Measurements from ENCODE around the gene SMPD2. TPM values are rescaled to one million over a fixed set of nuclear protein-coding genes. Genes with fewer than 3 reads are reported as not detected.

Gene SMPD2
- total RNA-seq, 1 donor from 2014 or later = 6.2 TPM

DNA sequence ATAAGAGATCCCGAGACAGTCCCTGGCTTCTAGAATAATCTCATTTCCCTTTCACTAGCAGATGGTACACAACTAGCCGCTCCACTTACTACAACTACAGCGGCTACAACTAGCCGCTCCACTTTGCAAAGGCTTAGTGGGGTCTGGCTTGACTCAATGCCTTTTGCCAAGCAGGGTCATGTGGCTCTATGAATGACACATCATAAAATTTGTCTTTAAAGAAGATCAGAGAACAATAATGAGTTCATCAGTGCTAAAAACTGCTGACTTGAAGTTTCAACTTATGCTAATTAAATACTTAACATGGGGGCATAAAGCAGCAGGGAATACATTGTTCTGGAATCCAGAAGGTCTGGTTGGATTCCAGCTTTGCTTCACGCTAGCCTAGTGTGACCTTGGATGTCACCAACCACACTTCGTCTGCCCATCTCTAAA, 17.1 kb downstream of the SMPD2 start:
- peak overlapping the region; percentile 86 for H3K4me3 Mint-ChIP-seq (ENCODE audit: unreplicated experiment)

DNA sequence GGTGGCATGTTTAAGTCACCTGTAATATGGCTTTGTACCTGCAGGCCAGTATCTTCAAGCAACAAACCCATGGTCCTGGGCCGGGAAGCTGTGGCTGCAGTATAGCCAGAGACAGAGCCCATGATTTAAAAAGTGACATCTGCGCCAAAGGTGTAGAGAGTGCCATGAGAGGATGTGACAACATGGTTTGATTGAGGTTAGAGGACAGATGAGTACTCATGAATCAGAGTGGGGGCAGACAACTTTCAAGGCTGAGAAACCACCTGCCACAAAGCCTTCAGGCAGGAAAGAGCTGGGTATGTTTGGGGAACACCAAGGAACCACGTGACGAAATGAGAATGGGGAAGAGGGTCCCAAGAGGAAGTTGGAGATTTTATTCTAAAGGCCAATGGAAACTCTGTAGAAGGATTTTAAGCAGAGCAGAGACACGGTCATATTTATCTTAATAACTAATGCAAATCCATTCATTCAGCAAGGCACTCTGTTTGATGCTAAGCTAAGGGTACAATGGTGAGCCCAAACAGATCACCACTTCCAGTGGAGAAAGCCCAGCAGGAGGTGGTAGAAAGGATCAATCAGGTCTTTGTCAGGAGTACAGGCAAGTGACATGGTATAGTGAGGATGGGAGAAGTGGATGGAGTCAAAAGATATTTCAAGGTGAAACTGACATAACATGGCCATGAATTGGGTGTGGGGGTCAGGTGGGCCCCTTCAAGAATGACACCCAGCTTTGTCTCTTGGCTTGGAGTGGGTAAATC, 18.4 kb downstream of the SMPD2 start:
- FAIRE-seq = no peak
- H3K9me3 Mint-ChIP-seq (ENCODE audit: unreplicated experiment) = no peaks in the 10 kb centered on the region
- no peak for DNase-seq (ENCODE audit: low read depth)
- H3K36me3 ChIP-seq (ENCODE audit: insufficient read depth, low read length) = peaks cover 5% of the 10 kb centered on the region
- no peak overlapping the region for H2AFZ ChIP-seq (ENCODE audit: low read depth, low read length)
- H3K27me3 Mint-ChIP-seq (ENCODE audit: low read depth, unreplicated experiment) = no peaks in the 10 kb centered on the region
- no peak overlapping the region for H3K4me3 ChIP-seq (ENCODE audit: insufficient read depth, low read depth, low read length)
- no peak overlapping the region for H3K27ac Mint-ChIP-seq (ENCODE audit: unreplicated experiment)
- TF ChIP-seq, protein P1, sequence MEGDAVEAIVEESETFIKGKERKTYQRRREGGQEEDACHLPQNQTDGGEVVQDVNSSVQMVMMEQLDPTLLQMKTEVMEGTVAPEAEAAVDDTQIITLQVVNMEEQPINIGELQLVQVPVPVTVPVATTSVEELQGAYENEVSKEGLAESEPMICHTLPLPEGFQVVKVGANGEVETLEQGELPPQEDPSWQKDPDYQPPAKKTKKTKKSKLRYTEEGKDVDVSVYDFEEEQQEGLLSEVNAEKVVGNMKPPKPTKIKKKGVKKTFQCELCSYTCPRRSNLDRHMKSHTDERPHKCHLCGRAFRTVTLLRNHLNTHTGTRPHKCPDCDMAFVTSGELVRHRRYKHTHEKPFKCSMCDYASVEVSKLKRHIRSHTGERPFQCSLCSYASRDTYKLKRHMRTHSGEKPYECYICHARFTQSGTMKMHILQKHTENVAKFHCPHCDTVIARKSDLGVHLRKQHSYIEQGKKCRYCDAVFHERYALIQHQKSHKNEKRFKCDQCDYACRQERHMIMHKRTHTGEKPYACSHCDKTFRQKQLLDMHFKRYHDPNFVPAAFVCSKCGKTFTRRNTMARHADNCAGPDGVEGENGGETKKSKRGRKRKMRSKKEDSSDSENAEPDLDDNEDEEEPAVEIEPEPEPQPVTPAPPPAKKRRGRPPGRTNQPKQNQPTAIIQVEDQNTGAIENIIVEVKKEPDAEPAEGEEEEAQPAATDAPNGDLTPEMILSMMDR (IDR thresholded peaks at IDR 0.05; ENCODE audit: insufficient read depth, low read depth, low read length) = no peak
- no peak for TF ChIP-seq EZH2 (IDR thresholded peaks at IDR 0.05; ENCODE audit: insufficient read depth, low read length)
- peaks cover 19% of the 10 kb centered on the region for H3K4me1 ChIP-seq (ENCODE audit: insufficient read depth, low read length)
- no peak overlapping the region for H3K9ac ChIP-seq (ENCODE audit: low read length)
- H3K4me2 ChIP-seq (ENCODE audit: low read length) = no peak overlapping the region
- no peaks in the 10 kb centered on the region for H3K9me3 ChIP-seq (ENCODE audit: insufficient read depth, low read depth, low read length)
- H3K36me3 Mint-ChIP-seq (ENCODE audit: low read depth, unreplicated experiment) = peaks cover 10% of the 10 kb centered on the region
- H3K27me3 ChIP-seq (ENCODE audit: insufficient read depth, low read length) = no peaks in the 10 kb centered on the region
- peaks cover 3% of the 10 kb centered on the region for H3K4me1 Mint-ChIP-seq (ENCODE audit: low read depth, unreplicated experiment)
- no peak overlapping the region for H3K27ac ChIP-seq (ENCODE audit: low read depth, low read length)
- no peak overlapping the region for H3K4me3 Mint-ChIP-seq (ENCODE audit: unreplicated experiment)
- H3K79me2 ChIP-seq (ENCODE audit: insufficient read depth, low read length) = peaks cover 14% of the 10 kb centered on the region
- peaks cover 7% of the 10 kb centered on the region for H4K20me1 ChIP-seq (ENCODE audit: insufficient read depth, low read length)

More for the DNA sequence above, 17.1 kb downstream of the SMPD2 start:
- FAIRE-seq (no peak), DNase-seq (ENCODE audit: low read depth) (no peak)
- no peak overlapping the region for H3K27ac Mint-ChIP-seq (ENCODE audit: unreplicated experiment)
- no peak for TF ChIP-seq EZH2 (IDR thresholded peaks at IDR 0.05; ENCODE audit: insufficient read depth, low read length)
- TF ChIP-seq, protein P1 (IDR thresholded peaks at IDR 0.05; ENCODE audit: insufficient read depth, low read depth, low read length) = no peak
- H3K79me2 ChIP-seq (ENCODE audit: insufficient read depth, low read length) = peaks cover 23% of the 10 kb centered on the region
- no peak overlapping the region for H2AFZ ChIP-seq (ENCODE audit: low read depth, low read length)
- H3K9ac ChIP-seq (ENCODE audit: low read length) = no peak overlapping the region
- H3K27ac ChIP-seq (ENCODE audit: low read depth, low read length) = no peak overlapping the region
- H3K36me3 Mint-ChIP-seq (ENCODE audit: low read depth, unreplicated experiment) = peaks cover 14% of the 10 kb centered on the region
- peaks cover 6% of the 10 kb centered on the region for H3K36me3 ChIP-seq (ENCODE audit: insufficient read depth, low read length)
- H4K20me1 ChIP-seq (ENCODE audit: insufficient read depth, low read length) = peaks cover 14% of the 10 kb centered on the region
- peaks cover 6% of the 10 kb centered on the region for H3K4me1 Mint-ChIP-seq (ENCODE audit: low read depth, unreplicated experiment)
- H3K4me2 ChIP-seq (ENCODE audit: low read length) = peak overlapping the region; percentile 95
- H3K9me3 ChIP-seq (ENCODE audit: insufficient read depth, low read depth, low read length) = no peaks in the 10 kb centered on the region
- no peak overlapping the region for H3K4me3 ChIP-seq (ENCODE audit: insufficient read depth, low read depth, low read length)
- H3K27me3 ChIP-seq (ENCODE audit: insufficient read depth, low read length) = no peaks in the 10 kb centered on the region
- peaks cover 19% of the 10 kb centered on the region for H3K4me1 ChIP-seq (ENCODE audit: insufficient read depth, low read length)
- H3K27me3 Mint-ChIP-seq (ENCODE audit: low read depth, unreplicated experiment) = no peaks in the 10 kb centered on the region
- no peaks in the 10 kb centered on the region for H3K9me3 Mint-ChIP-seq (ENCODE audit: unreplicated experiment)
